ENCODE measurements around the gene LRMDA. TPM values are rescaled to one million over a fixed set of nuclear protein-coding genes. Genes with fewer than 3 reads are reported as not detected.

The LRMDA gene
- total RNA-seq, 4 donors from 2014 or later = 2.2 to 7.8 (median 4.5) TPM

DNA sequence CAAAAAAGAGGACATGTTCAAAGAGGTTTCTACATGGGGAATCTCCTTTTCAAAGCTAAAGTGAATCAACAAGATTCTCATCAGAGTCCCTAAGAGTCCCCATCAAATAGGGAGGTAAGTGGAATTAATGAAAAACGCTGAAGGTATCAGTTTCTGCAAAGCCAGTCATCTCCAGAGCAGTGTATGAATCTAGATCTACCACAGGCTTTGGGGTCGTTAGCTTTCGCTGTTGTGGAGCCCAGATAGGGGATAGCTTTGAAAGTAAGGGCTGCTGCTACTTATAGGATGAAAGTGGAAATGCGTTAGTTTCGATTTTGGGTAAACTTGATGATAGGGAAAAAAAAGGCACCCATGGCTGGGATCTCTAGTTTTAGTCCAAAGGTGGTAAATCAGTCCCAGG is 748.4 kb downstream of the LRMDA start:
- intact Hi-C loops (cut with DNase I; ENCODE audit: low total_unique reads) = no loop called here
- WGBS, 2 donors (ENCODE audit: low coverage in 1 of 2) = 92 to 100% methylated on average over 4 to 5 of the region's 5 CpGs
- no peak for DNase-seq
- Histone ChIP-seq H3K4me3 (no peak overlapping the region), H3K27ac (no peak overlapping the region), H3K27me3 (no peaks in the 10 kb centered on the region), H3K9me3 (no peaks in the 10 kb centered on the region), H3K4me1 (no peaks in the 10 kb centered on the region), H3K36me3 (no peaks in the 10 kb centered on the region)
- TF ChIP-seq EP300 (IDR thresholded peaks at IDR 0.05; ENCODE audit: low read depth) (no peak), POLR2A (IDR thresholded peaks at IDR 0.05) (no peak), POLR2AphosphoS5 (IDR thresholded peaks at IDR 0.05) (no peak)
- TF ChIP-seq, protein P1, sequence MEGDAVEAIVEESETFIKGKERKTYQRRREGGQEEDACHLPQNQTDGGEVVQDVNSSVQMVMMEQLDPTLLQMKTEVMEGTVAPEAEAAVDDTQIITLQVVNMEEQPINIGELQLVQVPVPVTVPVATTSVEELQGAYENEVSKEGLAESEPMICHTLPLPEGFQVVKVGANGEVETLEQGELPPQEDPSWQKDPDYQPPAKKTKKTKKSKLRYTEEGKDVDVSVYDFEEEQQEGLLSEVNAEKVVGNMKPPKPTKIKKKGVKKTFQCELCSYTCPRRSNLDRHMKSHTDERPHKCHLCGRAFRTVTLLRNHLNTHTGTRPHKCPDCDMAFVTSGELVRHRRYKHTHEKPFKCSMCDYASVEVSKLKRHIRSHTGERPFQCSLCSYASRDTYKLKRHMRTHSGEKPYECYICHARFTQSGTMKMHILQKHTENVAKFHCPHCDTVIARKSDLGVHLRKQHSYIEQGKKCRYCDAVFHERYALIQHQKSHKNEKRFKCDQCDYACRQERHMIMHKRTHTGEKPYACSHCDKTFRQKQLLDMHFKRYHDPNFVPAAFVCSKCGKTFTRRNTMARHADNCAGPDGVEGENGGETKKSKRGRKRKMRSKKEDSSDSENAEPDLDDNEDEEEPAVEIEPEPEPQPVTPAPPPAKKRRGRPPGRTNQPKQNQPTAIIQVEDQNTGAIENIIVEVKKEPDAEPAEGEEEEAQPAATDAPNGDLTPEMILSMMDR (IDR thresholded peaks at IDR 0.05) = no peak
- in situ Hi-C loops (cut with MboI; ENCODE audit: low pct_ligation_motif_present in 1 of 4, low pct_unique_long_range_greater_than_20kb in 1 of 4, low sequenced_read_pairs in 3 of 4) = no loop called here

DNA sequence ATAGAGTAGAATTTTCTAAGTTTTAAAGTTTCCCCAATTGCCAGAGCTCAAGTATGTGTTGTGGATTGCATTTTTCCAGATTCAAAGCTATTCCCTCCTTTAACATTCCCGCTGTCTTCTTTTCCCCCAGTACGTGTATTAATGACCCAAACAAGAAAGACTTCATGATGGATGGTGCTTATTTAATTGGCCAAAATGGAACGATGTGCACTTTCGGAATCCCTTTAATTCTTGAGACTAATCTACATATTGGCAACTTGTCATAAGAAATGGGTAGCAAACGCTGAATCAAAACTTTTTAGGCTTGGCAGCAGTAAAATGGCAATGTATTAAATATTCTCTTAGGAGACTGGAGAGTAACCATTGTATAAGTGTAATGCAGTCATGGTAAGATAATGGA is 753.2 kb downstream of the LRMDA start:
- Histone ChIP-seq H3K4me3 (no peak overlapping the region), H3K4me1 (no peaks in the 10 kb centered on the region), H3K9me3 (no peaks in the 10 kb centered on the region), H3K36me3 (no peaks in the 10 kb centered on the region), H3K27ac (no peak overlapping the region), H3K27me3 (no peaks in the 10 kb centered on the region)
- 91% methylated on average over 5 of the region's 5 CpGs for WGBS, 2 donors (ENCODE audit: low coverage in 1 of 2)
- intact Hi-C loops (cut with DNase I; ENCODE audit: low total_unique reads) (no loop called here), in situ Hi-C loops (cut with MboI; ENCODE audit: low pct_ligation_motif_present in 1 of 4, low pct_unique_long_range_greater_than_20kb in 1 of 4, low sequenced_read_pairs in 3 of 4) (no loop called here)
- TF ChIP-seq, protein P1 (IDR thresholded peaks at IDR 0.05) = no peak
- TF ChIP-seq POLR2A (IDR thresholded peaks at IDR 0.05) = no peak
- TF ChIP-seq EP300 (IDR thresholded peaks at IDR 0.05; ENCODE audit: low read depth) = no peak
- no peak for TF ChIP-seq POLR2AphosphoS5 (IDR thresholded peaks at IDR 0.05)
- no peak for DNase-seq

DNA sequence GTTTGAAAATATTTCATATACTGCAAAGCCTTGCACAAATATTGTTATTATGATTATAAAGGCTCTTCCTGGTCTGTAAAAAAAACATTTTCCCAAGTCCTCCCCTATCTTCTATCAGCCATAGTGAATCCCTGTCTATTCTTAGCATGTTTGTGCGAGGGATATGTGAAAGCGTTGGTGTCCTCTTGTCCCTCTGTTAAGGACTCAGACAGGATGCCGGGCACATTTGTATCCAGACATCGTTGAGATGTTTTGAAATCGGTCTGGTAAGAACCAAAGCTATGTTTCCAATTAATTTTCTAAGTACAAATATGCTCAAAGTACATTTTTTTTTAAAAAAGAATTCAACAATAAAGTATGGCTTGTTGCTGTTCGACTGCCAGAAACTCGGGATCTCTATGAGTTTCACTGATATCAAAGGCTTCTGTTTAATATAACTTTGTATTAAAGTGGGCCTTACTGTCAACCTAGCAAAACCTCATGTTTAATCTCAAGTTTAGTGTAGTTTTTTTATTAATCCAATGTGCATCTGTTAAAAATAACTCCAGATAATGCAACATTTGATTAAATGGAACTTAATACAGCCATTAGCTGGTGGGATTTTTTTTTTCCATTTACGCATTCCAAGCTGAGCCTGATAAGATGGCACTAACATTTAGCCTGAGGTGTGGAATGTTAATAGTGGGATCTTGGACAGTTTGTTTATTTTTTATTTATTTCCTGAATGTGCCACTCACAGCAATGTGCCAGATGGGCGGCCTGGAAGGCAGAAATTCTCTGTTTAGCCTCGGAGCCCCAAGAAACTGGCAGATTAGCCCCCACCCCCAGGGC is 754.3 kb downstream of the LRMDA start:
- no peaks in the 10 kb centered on the region for H3K9me3 ChIP-seq
- 68 to 77% methylated on average over 7 to 10 of the region's 10 CpGs for WGBS, 2 donors (ENCODE audit: low coverage in 1 of 2)
- no peak for DNase-seq
- H3K27ac ChIP-seq = no peak overlapping the region
- TF ChIP-seq POLR2A (IDR thresholded peaks at IDR 0.05) = no peak
- TF ChIP-seq, protein P1 (IDR thresholded peaks at IDR 0.05) = no peak
- no peak for TF ChIP-seq POLR2AphosphoS5 (IDR thresholded peaks at IDR 0.05)
- no peak for TF ChIP-seq EP300 (IDR thresholded peaks at IDR 0.05; ENCODE audit: low read depth)
- in situ Hi-C loops (cut with MboI; ENCODE audit: low pct_ligation_motif_present in 1 of 4, low pct_unique_long_range_greater_than_20kb in 1 of 4, low sequenced_read_pairs in 3 of 4) (no loop called here), intact Hi-C loops (cut with DNase I; ENCODE audit: low total_unique reads) (no loop called here)
- H3K27me3 ChIP-seq = no peaks in the 10 kb centered on the region
- H3K4me3 ChIP-seq = no peak overlapping the region
- no peaks in the 10 kb centered on the region for H3K36me3 ChIP-seq
- no peaks in the 10 kb centered on the region for H3K4me1 ChIP-seq

DNA sequence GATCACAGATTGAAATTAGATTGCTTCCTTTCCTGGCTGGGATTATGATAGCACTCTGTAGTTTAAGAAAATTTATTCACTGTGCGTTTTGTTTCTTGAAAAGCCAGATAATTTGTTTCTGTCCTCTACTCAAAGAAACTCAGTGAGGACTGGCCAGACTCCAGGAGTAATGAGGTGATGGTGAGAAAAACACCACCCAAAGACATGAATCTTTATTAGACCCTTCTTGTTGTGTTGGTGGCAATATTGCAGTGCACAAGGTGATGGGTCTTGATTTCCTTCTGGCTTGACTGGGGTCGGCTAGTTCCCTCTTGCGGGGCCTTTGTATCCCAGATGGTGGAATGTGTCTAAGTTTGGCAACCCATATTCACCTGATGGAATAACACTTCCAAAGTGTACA is 756.8 kb downstream of the LRMDA start:
- intact Hi-C loops (cut with DNase I; ENCODE audit: low total_unique reads) = no loop called here
- WGBS, 2 donors (ENCODE audit: low coverage in 1 of 2) = 92 to 94% methylated on average over 2 to 3 of the region's 3 CpGs

More for the DNA sequence above, 756.8 kb downstream of the LRMDA start:
- no peaks in the 10 kb centered on the region for H3K36me3 ChIP-seq
- H3K4me3 ChIP-seq = no peak overlapping the region
- in situ Hi-C loops (cut with MboI; ENCODE audit: low pct_ligation_motif_present in 1 of 4, low pct_unique_long_range_greater_than_20kb in 1 of 4, low sequenced_read_pairs in 3 of 4) = no loop called here
- no peak overlapping the region for H3K27ac ChIP-seq
- H3K27me3 ChIP-seq = no peaks in the 10 kb centered on the region
- TF ChIP-seq, protein P1 (IDR thresholded peaks at IDR 0.05) = no peak
- no peak for TF ChIP-seq EP300 (IDR thresholded peaks at IDR 0.05; ENCODE audit: low read depth)
- no peak for TF ChIP-seq POLR2AphosphoS5 (IDR thresholded peaks at IDR 0.05)
- TF ChIP-seq POLR2A (IDR thresholded peaks at IDR 0.05) = no peak
- no peaks in the 10 kb centered on the region for H3K9me3 ChIP-seq
- no peaks in the 10 kb centered on the region for H3K4me1 ChIP-seq
- DNase-seq = no peak

Measured in transverse colon (tissue), 4 donors.